ENCODE measurements around the gene OLFML2A. TPM values are rescaled to one million over a fixed set of nuclear protein-coding genes. Genes with fewer than 3 reads are reported as not detected.

Gene OLFML2A
- total and polyA plus RNA-seq, 2 of the 13 experiments (the other 11 are each of a cell fraction or from before 2014, with no cell fraction given), result 0.01 to 0.02 TPM

DNA sequence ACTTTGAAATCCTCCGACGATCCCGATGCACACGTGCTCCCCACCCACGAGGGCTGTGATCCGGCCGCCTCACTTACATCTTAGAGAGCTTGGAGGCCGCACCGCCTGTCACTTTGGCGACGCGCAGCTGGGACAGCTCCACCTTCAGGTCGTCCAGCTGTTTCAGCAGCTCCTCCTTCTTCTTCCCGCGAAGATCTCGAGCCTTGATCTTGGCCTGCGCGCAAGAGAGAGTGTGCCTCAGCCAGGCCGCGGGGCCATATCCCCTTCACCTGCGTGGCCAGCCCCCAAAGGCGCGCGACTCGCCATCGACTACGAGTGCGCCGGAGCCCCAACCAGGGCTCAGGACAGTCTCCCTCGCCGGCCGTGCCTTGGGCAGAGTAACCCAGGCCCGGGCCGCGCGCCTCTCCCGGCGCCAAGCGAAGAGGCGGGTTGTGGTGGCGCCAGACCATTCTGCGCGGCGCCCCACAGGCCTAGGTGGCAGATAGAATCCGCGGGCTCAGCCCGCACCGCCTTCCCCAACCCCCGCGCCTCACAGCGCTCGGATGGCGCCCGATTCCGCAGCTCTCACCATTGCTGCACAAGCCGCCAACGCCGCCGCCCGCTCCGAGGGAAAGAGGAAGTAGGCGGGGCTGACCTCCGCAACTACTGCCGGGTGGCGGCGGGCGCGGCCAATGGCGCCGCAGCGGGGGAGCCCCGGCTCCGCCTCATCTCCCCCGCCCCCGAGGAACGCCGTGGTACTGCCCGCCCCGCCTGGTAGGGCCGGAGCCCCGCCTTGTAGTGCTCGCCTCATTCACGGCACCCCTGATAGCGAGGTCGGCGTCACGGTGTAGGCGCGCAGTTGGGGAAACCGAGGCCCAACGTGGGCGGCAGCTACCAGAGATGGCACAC is 84.7 kb downstream of the OLFML2A start, which contains the start of the genes ARPC5L and RPL35 (continued):
- TF ChIP-seq ZFP41 (CRISPR knock-in tag; IDR thresholded peaks at IDR 0.05; ENCODE audit: borderline replicate concordance) (no peak; the same call in 1 of the 2 replicates), CC2D1A (CRISPR knock-in tag; IDR thresholded peaks at IDR 0.05) (no peak), RAD21 (CRISPR knock-in tag; IDR thresholded peaks at IDR 0.05) (no peak), HCFC1 (IDR thresholded peaks at IDR 0.05; ENCODE audit: low read depth, low read length) (peak; percentile 68), FOXK2 (IDR thresholded peaks at IDR 0.05) (peak; percentile 88), SNAI1 (CRISPR knock-in tag; IDR thresholded peaks at IDR 0.05; ENCODE audit: borderline replicate concordance) (no peak), SRSF9 (IDR thresholded peaks at IDR 0.05; ENCODE audit: borderline replicate concordance, insufficient read depth, low read depth, low read length, poor library complexity, severe bottlenecking) (no peak), ATM (IDR thresholded peaks at IDR 0.05; ENCODE audit: borderline replicate concordance) (no peak), ZNF160 (CRISPR knock-in tag; IDR thresholded peaks at IDR 0.05) (peak; percentile 43; the same call in 1 of the 2 replicates), TAF1 (CRISPR knock-in tag; IDR thresholded peaks at IDR 0.05) (peak; percentile 100), TBP (CRISPR knock-in tag; IDR thresholded peaks at IDR 0.05) (no peak), MED1 (CRISPR knock-in tag; IDR thresholded peaks at IDR 0.05) (peak; percentile 62; the same call in 1 of the 2 replicates), ZNF3 (CRISPR knock-in tag; IDR thresholded peaks at IDR 0.05) (no peak)
- TF ChIP-seq, protein P1, sequence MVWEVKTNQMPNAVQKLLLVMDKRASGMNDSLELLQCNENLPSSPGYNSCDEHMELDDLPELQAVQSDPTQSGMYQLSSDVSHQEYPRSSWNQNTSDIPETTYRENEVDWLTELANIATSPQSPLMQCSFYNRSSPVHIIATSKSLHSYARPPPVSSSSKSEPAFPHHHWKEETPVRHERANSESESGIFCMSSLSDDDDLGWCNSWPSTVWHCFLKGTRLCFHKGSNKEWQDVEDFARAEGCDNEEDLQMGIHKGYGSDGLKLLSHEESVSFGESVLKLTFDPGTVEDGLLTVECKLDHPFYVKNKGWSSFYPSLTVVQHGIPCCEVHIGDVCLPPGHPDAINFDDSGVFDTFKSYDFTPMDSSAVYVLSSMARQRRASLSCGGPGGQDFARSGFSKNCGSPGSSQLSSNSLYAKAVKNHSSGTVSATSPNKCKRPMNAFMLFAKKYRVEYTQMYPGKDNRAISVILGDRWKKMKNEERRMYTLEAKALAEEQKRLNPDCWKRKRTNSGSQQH (CRISPR knock-in tag; IDR thresholded peaks at IDR 0.05; ENCODE audit: low read depth), result peak; percentile 85
- TF ChIP-seq, protein P2, sequence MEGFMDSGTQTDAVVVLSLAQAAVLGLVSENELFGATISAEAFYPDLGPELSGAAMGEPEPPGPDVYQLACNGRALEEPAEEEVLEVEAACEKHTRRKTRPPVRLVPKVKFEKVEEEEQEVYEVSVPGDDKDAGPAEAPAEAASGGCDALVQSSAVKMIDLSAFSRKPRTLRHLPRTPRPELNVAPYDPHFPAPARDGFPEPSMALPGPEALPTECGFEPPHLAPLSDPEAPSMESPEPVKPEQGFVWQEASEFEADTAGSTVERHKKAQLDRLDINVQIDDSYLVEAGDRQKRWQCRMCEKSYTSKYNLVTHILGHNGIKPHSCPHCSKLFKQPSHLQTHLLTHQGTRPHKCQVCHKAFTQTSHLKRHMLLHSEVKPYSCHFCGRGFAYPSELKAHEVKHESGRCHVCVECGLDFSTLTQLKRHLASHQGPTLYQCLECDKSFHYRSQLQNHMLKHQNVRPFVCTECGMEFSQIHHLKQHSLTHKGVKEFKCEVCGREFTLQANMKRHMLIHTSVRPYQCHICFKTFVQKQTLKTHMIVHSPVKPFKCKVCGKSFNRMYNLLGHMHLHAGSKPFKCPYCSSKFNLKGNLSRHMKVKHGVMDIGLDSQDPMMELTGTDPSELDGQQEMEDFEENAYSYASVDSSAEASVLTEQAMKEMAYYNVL (CRISPR knock-in tag; IDR thresholded peaks at IDR 0.05; ENCODE audit: borderline replicate concordance), result no peak
- TF ChIP-seq, protein P3, sequence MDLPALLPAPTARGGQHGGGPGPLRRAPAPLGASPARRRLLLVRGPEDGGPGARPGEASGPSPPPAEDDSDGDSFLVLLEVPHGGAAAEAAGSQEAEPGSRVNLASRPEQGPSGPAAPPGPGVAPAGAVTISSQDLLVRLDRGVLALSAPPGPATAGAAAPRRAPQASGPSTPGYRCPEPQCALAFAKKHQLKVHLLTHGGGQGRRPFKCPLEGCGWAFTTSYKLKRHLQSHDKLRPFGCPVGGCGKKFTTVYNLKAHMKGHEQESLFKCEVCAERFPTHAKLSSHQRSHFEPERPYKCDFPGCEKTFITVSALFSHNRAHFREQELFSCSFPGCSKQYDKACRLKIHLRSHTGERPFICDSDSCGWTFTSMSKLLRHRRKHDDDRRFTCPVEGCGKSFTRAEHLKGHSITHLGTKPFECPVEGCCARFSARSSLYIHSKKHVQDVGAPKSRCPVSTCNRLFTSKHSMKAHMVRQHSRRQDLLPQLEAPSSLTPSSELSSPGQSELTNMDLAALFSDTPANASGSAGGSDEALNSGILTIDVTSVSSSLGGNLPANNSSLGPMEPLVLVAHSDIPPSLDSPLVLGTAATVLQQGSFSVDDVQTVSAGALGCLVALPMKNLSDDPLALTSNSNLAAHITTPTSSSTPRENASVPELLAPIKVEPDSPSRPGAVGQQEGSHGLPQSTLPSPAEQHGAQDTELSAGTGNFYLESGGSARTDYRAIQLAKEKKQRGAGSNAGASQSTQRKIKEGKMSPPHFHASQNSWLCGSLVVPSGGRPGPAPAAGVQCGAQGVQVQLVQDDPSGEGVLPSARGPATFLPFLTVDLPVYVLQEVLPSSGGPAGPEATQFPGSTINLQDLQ (CRISPR knock-in tag; IDR thresholded peaks at IDR 0.05), result peak; percentile 94; the same call in 1 of the 2 replicates
- TF ChIP-seq, protein P4, sequence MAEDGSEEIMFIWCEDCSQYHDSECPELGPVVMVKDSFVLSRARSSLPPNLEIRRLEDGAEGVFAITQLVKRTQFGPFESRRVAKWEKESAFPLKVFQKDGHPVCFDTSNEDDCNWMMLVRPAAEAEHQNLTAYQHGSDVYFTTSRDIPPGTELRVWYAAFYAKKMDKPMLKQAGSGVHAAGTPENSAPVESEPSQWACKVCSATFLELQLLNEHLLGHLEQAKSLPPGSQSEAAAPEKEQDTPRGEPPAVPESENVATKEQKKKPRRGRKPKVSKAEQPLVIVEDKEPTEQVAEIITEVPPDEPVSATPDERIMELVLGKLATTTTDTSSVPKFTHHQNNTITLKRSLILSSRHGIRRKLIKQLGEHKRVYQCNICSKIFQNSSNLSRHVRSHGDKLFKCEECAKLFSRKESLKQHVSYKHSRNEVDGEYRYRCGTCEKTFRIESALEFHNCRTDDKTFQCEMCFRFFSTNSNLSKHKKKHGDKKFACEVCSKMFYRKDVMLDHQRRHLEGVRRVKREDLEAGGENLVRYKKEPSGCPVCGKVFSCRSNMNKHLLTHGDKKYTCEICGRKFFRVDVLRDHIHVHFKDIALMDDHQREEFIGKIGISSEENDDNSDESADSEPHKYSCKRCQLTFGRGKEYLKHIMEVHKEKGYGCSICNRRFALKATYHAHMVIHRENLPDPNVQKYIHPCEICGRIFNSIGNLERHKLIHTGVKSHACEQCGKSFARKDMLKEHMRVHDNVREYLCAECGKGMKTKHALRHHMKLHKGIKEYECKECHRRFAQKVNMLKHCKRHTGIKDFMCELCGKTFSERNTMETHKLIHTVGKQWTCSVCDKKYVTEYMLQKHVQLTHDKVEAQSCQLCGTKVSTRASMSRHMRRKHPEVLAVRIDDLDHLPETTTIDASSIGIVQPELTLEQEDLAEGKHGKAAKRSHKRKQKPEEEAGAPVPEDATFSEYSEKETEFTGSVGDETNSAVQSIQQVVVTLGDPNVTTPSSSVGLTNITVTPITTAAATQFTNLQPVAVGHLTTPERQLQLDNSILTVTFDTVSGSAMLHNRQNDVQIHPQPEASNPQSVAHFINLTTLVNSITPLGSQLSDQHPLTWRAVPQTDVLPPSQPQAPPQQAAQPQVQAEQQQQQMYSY (CRISPR knock-in tag; IDR thresholded peaks at IDR 0.05), result peak; percentile 37; the same call in 1 of the 2 replicates
- TF ChIP-seq, protein P5, sequence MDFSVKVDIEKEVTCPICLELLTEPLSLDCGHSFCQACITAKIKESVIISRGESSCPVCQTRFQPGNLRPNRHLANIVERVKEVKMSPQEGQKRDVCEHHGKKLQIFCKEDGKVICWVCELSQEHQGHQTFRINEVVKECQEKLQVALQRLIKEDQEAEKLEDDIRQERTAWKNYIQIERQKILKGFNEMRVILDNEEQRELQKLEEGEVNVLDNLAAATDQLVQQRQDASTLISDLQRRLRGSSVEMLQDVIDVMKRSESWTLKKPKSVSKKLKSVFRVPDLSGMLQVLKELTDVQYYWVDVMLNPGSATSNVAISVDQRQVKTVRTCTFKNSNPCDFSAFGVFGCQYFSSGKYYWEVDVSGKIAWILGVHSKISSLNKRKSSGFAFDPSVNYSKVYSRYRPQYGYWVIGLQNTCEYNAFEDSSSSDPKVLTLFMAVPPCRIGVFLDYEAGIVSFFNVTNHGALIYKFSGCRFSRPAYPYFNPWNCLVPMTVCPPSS (IDR thresholded peaks at IDR 0.05), result no peak

Data from HepG2 (cell line).